Hippocampal formation (tissue), 2 donors: Measurements from ENCODE around the gene ANXA8.
"Not testable (repeated sequence)": the region's sequence is repeated elsewhere in the genome, so short reads cannot be mapped to it uniquely, and the experiment has no call there.

Source experiments
- DNase-seq, 2 donors: peaks; one replicate each; lab custom pipeline; 2025; lab: John Stamatoyannopoulos, UW

The ANXA8 gene

GRCh38 chr10:47483923-47484322 is at the start of gene ANXA8:
ANXA8 (minus strand) TSS chr10:47484115; CDS start chr10:47483933, 182 bp downstream.
- DNase-seq, result not testable (repeated sequence)

GRCh38 chr10:47523475-47523874 is 39.6 kb upstream of the ANXA8 start, which contains the start of gene AGAP9:
AGAP9 (minus strand) TSS chr10:47523638; CDS start chr10:47523526, 112 bp downstream.
- DNase-seq, result not testable (repeated sequence)

- DNase-seq, result not testable (repeated sequence)
These were observed 18.4 kb upstream of the ANXA8 start for GRCh38 chr10:47502313-47502712.

GRCh38 chr10:47494226-47494625 is 10.3 kb upstream of the ANXA8 start:
- not testable (repeated sequence) for DNase-seq

GRCh38 chr10:47491600-47491999 is 7.7 kb upstream of the ANXA8 start, which contains the start of gene FAM25G:
FAM25G (minus strand) TSS chr10:47491700; CDS start chr10:47491674, 26 bp downstream.
- not testable (repeated sequence) for DNase-seq

- DNase-seq, result not testable (repeated sequence)
These were observed 5.7 kb upstream of the ANXA8 start for GRCh38 chr10:47489630-47490029.

GRCh38 chr10:47485943-47486342 is 2.0 kb upstream of the ANXA8 start:
- DNase-seq, result not testable (repeated sequence)

- not testable (repeated sequence) for DNase-seq
These were observed 871 bp upstream of the ANXA8 start for GRCh38 chr10:47484786-47485185.

- DNase-seq, result not testable (repeated sequence)
These were observed 1.5 kb downstream of the ANXA8 start for GRCh38 chr10:47482367-47482766.

- not testable (repeated sequence) for DNase-seq
These were observed 2.1 kb downstream of the ANXA8 start for GRCh38 chr10:47481768-47482181.

GRCh38 chr10:47481182-47481766 is 2.6 kb downstream of the ANXA8 start:
- DNase-seq, result not testable (repeated sequence)

GRCh38 chr10:47480133-47480532 is 3.8 kb downstream of the ANXA8 start:
- DNase-seq, result not testable (repeated sequence)

- DNase-seq, result not testable (repeated sequence)
These were observed 5.8 kb downstream of the ANXA8 start for GRCh38 chr10:47478114-47478513.

- DNase-seq, result not testable (repeated sequence)
These were observed 6.8 kb downstream of the ANXA8 start for GRCh38 chr10:47477078-47477477.

GRCh38 chr10:47475101-47475500 is 8.8 kb downstream of the ANXA8 start:
- DNase-seq, result not testable (repeated sequence)

- DNase-seq, result not testable (repeated sequence)
These were observed 10.4 kb downstream of the ANXA8 start for GRCh38 chr10:47473516-47473915.

GRCh38 chr10:47472647-47473046 is 11.3 kb downstream of the ANXA8 start:
- DNase-seq, result not testable (repeated sequence)

GRCh38 chr10:47472072-47472471 is 11.8 kb downstream of the ANXA8 start:
- DNase-seq, result not testable (repeated sequence)

- not testable (repeated sequence) for DNase-seq
These were observed 15.0 kb downstream of the ANXA8 start for GRCh38 chr10:47468731-47469528.

GRCh38 chr10:47467957-47468356 is 16.0 kb downstream of the ANXA8 start:
- not testable (repeated sequence) for DNase-seq

GRCh38 chr10:47467458-47467857 is 16.5 kb downstream of the ANXA8 start:
- not testable (repeated sequence) for DNase-seq

- not testable (repeated sequence) for DNase-seq
These were observed 18.5 kb downstream of the ANXA8 start for GRCh38 chr10:47465216-47465917.
